ENCODE data around the gene SST. TPM values are rescaled to one million over a fixed set of nuclear protein-coding genes. Genes with fewer than 3 reads are reported as not detected.

The SST gene
- total and polyA plus RNA-seq, 10 of the 15 experiments (the other 5 are each of a cell fraction or from before 2014, with no cell fraction given), result 0.35 to 0.38 TPM; not detected in 8

DNA sequence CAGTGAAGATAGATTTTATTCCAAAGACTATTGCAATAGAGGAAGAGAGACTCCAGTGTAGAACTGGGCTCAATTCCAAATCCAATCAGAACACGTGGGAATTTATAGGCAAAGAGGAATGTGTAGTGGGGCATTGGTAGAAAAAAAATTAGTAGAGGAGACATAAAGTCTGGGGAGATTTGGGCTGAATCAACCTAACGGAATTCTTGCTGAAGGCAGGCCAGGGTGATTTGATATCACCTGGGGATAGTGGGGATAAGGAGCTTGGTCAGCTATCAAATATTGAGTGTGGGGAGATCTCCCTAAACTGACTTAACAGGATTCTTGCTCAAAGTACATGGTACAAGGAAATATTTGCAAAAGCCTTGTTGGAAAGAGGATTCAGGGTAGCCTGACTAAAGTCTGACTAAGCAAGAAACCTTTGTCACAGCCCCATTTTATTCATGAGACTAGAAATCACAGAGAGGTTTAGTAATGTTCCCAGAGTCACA lies 29.6 kb downstream of the SST start (continued):
- TF ChIP-seq PAX8 (IDR thresholded peaks at IDR 0.05) (no peak), ZZZ3 (IDR thresholded peaks at IDR 0.05; ENCODE audit: control insufficient read depth, insufficient read length, low read depth) (no peak), CHD4 (IDR thresholded peaks at IDR 0.05) (no peak)
- TF ChIP-seq, protein P1, sequence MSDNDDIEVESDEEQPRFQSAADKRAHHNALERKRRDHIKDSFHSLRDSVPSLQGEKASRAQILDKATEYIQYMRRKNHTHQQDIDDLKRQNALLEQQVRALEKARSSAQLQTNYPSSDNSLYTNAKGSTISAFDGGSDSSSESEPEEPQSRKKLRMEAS (IDR thresholded peaks at IDR 0.05; ENCODE audit: low read depth, low read length), result no peak

DNA sequence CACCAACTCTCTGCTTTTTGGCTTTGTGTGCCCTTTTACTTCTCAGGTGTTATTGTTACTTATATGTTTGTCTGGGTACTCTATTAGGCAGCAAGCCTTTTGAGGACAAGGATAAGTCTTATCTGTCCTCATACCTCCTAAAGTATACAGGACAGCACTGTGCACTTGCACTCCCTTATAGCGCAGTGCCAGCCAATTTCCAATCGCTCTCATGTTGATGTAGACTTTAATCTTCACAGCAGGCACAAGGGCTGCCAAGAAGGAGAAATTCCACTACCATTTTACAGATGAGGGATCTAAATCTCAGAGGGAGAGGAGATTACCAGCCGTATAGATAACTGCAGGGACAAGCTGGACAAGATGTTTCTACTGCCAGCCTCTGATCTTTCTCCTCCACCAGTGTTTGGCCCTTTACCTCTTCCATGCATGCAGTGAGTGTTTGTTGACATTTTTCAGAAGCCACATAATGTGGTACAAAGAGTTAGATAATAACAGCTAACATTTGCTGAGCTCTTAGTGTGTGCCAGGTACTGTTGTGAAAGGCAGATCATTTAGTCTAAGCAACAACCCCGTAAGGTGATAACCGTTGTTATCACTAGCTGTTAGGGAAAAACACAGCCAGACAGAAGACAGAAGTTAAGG lies 30.1 kb downstream of the SST start:
- no peaks in the 10 kb centered on the region for H3K4me1 ChIP-seq (ENCODE audit: control insufficient read depth, insufficient read depth, low read length)
- POLR2A ChIA-PET, result no interaction called here
- no peaks in the 10 kb centered on the region; a peak in 2 of 4 replicates for H3K27me3 ChIP-seq (replicated peaks in 1 of 2; ENCODE audit: control insufficient read depth in 2 of 2, insufficient read depth in 2 of 2, low read length in 1 of 2)
- H4K20me1 ChIP-seq (ENCODE audit: control insufficient read depth, insufficient read depth), result no peaks in the 10 kb centered on the region
- in situ Hi-C loops (cut with MboI) (no loop called here), intact Hi-C loops (cut with micrococcal nuclease; ENCODE audit: unreplicated experiment) (no loop called here)
- no TSS peak for BruUV-seq (replicated peaks)
- CTCF ChIA-PET, result interaction anchor here (2.4 kb wide), 1 partner anchor 24 kb away, joined by 10 read pairs; no protein-coding TSS in a partner anchor
- no peak overlapping the region for H3K4me2 ChIP-seq (ENCODE audit: control insufficient read depth, insufficient read depth)
- RAD21 ChIA-PET (ENCODE audit: unreplicated experiment), result no interaction called here
- SMC1A ChIA-PET (ENCODE audit: uncharacterized antibody, unreplicated experiment), result interaction anchor here (0.7 kb wide), 1 partner anchor 15 kb away, joined by 3 read pairs; no protein-coding TSS in a partner anchor
- H3K9me3 ChIP-seq (replicated peaks; ENCODE audit: control insufficient read depth, insufficient read depth, low read length), result no peaks in the 10 kb centered on the region
- H3K4me3 ChIP-seq, result no peak overlapping the region
- ATAC-seq (no peak), DNase-seq (ENCODE audit: low read depth, low spot score) (no peak), FAIRE-seq (no peak)
- no peak overlapping the region for H3K9ac ChIP-seq (ENCODE audit: control insufficient read depth, insufficient read depth, low read length)
- no peak overlapping the region for H3K27ac ChIP-seq (ENCODE audit: control insufficient read depth, insufficient read depth)
- WGBS (ENCODE audit: insufficient coverage, insufficient replicate concordance, low lambda C conversion rate, missing lambda C conversion rate), result 67% methylated on average over 5 of the region's 5 CpGs
- H3K79me2 ChIP-seq (ENCODE audit: control insufficient read depth, insufficient read depth, low read length), result no peaks in the 10 kb centered on the region
- H3K36me3 ChIP-seq (ENCODE audit: control insufficient read depth in 2 of 2, insufficient read depth in 2 of 2, low read length in 1 of 2), result no peaks in the 10 kb centered on the region
- no peak overlapping the region for H2AFZ ChIP-seq (ENCODE audit: control insufficient read depth, low read depth, low read length)
- no peak for TF ChIP-seq FOS (IDR thresholded peaks at IDR 0.05; ENCODE audit: borderline replicate concordance, extremely low read depth, insufficient read length)
- no peak for TF ChIP-seq SIX5 (IDR thresholded peaks at IDR 0.05; ENCODE audit: low read depth, low read length, severe bottlenecking)
- no peak for TF ChIP-seq RCOR1 (conservative IDR thresholded peaks at IDR 0.05; ENCODE audit: low read depth, low read length)
- TF ChIP-seq, protein P2, sequence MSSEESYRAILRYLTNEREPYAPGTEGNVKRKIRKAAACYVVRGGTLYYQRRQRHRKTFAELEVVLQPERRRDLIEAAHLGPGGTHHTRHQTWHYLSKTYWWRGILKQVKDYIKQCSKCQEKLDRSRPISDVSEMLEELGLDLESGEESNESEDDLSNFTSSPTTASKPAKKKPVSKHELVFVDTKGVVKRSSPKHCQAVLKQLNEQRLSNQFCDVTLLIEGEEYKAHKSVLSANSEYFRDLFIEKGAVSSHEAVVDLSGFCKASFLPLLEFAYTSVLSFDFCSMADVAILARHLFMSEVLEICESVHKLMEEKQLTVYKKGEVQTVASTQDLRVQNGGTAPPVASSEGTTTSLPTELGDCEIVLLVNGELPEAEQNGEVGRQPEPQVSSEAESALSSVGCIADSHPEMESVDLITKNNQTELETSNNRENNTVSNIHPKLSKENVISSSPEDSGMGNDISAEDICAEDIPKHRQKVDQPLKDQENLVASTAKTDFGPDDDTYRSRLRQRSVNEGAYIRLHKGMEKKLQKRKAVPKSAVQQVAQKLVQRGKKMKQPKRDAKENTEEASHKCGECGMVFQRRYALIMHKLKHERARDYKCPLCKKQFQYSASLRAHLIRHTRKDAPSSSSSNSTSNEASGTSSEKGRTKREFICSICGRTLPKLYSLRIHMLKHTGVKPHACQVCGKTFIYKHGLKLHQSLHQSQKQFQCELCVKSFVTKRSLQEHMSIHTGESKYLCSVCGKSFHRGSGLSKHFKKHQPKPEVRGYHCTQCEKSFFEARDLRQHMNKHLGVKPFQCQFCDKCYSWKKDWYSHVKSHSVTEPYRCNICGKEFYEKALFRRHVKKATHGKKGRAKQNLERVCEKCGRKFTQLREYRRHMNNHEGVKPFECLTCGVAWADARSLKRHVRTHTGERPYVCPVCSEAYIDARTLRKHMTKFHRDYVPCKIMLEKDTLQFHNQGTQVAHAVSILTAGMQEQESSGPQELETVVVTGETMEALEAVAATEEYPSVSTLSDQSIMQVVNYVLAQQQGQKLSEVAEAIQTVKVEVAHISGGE (CRISPR knock-in tag; IDR thresholded peaks at IDR 0.05), result no peak
- no peak for TF ChIP-seq DPF2 (IDR thresholded peaks at IDR 0.05)
- no peak for TF ChIP-seq SREBF1 (IDR thresholded peaks at IDR 0.05; ENCODE audit: low read length)
- no peak for TF ChIP-seq NFIC (IDR thresholded peaks at IDR 0.05; ENCODE audit: low read depth, low read length)
- TF ChIP-seq TARDBP (IDR thresholded peaks at IDR 0.05; ENCODE audit: borderline replicate concordance), result no peak
- TF ChIP-seq SUZ12 (IDR thresholded peaks at IDR 0.05; ENCODE audit: unreplicated experiment), result no peak
- TF ChIP-seq, protein P3, sequence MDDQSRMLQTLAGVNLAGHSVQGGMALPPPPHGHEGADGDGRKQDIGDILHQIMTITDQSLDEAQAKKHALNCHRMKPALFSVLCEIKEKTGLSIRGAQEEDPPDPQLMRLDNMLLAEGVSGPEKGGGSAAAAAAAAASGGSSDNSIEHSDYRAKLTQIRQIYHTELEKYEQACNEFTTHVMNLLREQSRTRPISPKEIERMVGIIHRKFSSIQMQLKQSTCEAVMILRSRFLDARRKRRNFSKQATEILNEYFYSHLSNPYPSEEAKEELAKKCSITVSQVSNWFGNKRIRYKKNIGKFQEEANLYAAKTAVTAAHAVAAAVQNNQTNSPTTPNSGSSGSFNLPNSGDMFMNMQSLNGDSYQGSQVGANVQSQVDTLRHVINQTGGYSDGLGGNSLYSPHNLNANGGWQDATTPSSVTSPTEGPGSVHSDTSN (IDR thresholded peaks at IDR 0.05; ENCODE audit: insufficient replicate concordance, low read depth, low read length), result no peak
- no peak for TF ChIP-seq CHD4 (IDR thresholded peaks at IDR 0.05)
- TF ChIP-seq ZNF384 (IDR thresholded peaks at IDR 0.05; ENCODE audit: borderline replicate concordance, low read depth, low read length), result no peak
- no peak for TF ChIP-seq GATAD2B (conservative IDR thresholded peaks at IDR 0.05; ENCODE audit: low read depth)
- no peak for TF ChIP-seq IRF4 (IDR thresholded peaks at IDR 0.05; ENCODE audit: low read depth, low read length)
- TF ChIP-seq ATF2 (IDR thresholded peaks at IDR 0.05; ENCODE audit: low read length), result no peak

Measured in GM12878 (cell line).